Natural killer cell (primary cell): Measurements from ENCODE around the gene ADAM23. TPM values are rescaled to one million over a fixed set of nuclear protein-coding genes. Genes with fewer than 3 reads are reported as not detected.

Experiments used
- ATAC-seq, 3 donors: fragments of 150-1000 bp in 2 of 3; fragments of 200-7000 bp in 1 of 3; cut with Tn5 transposase; 1 replicate in 1 of 3; 2 replicates in 2 of 3; pipeline ENCODE4 v1.10.0; 2021; ENCODE audit warnings: mild to moderate bottlenecking in 2 of 3, moderate library complexity in 2 of 3
- DNase-seq, 2 donors: peaks; one replicate each; pipeline versions ENCODE4 v3.0.0 to v3.0.0-alpha.2; 2013 to 2021; ENCODE audit warnings: mixed read lengths in 1 of 2
- H3K27ac ChIP-seq: one replicate; pipeline ENCODE4 v1.5.1; 2013; ENCODE audit warnings: mild to moderate bottlenecking, low read length
- H3K27me3 ChIP-seq: one replicate; pipeline ENCODE4 v1.6.1; 2013; ENCODE audit warnings: low read length; ENCODE audit not compliant: control insufficient read depth, insufficient read depth
- H3K36me3 ChIP-seq: one replicate; pipeline ENCODE4 v1.6.1; 2013; ENCODE audit warnings: low read length; ENCODE audit not compliant: control insufficient read depth, insufficient read depth
- H3K4me1 ChIP-seq: one replicate; pipeline ENCODE4 v1.6.1; 2013; ENCODE audit warnings: low read length; ENCODE audit not compliant: control insufficient read depth, insufficient read depth
- H3K4me3 ChIP-seq: one replicate; pipeline ENCODE4 v1.5.1; 2013; ENCODE audit warnings: low read length
- H3K9me3 ChIP-seq: one replicate; pipeline ENCODE4 v1.6.1; 2013; ENCODE audit warnings: low read length; ENCODE audit not compliant: control insufficient read depth, insufficient read depth
- H3K27ac Mint-ChIP-seq, 2 donors: one replicate each; pipeline ENCODE4 v1.8.0; 2022; ENCODE audit warnings: mild to moderate bottlenecking in 2 of 2, mixed read lengths in 2 of 2, moderate library complexity in 1 of 2
- H3K27me3 Mint-ChIP-seq, 2 donors: one replicate each; pipeline ENCODE4 v1.8.0; 2022; ENCODE audit warnings: low read depth in 2 of 2, mixed read lengths in 2 of 2
- H3K36me3 Mint-ChIP-seq: one replicate; pipeline ENCODE4 v1.8.0; 2022; ENCODE audit warnings: mixed read lengths
- H3K4me1 Mint-ChIP-seq, 2 donors: one replicate each; pipeline ENCODE4 v1.8.0; 2022; ENCODE audit warnings: mixed read lengths in 2 of 2
- H3K4me3 Mint-ChIP-seq: one replicate; pipeline ENCODE4 v1.8.0; 2022; ENCODE audit warnings: mild to moderate bottlenecking, moderate library complexity, mixed read lengths
- H3K9me3 Mint-ChIP-seq, 2 donors: one replicate each; pipeline ENCODE4 v1.8.0; 2022; ENCODE audit warnings: mixed read lengths in 2 of 2
- WGBS: methylation state at CpG from one replicate; pipeline ENCODE4 v1.1.7; 2013; ENCODE audit warnings: missing lambda C conversion rate; ENCODE audit not compliant: insufficient coverage; 5-methylcytosine and 5-hydroxymethylcytosine counted together
- intact Hi-C: fragments of 100-400 bp; cut with micrococcal nuclease; formaldehyde crosslinking; loops from one replicate; pipeline ENCODE4 v1.14.2; 2022
- total RNA-seq, 4 donors: library from RNA; stranded (reverse); fragments of 120-200 nt in 1 of 4; gene quantifications; one replicate each; pipeline versions ENCODE4 v1.2.3 to v1.2.4, GENCODE V29; 2013 to 2022
- TF ChIP-seq, protein P1 (sequence below): fragments of 200-600 bp; IDR thresholded peaks from one replicate; pipeline ENCODE4 v1.8.0; 2022; ENCODE audit warnings: antibody characterized with exemption

ADAM23 gene
- total RNA-seq, 3 donors from 2014 or later (not counting 1 experiment from before 2014, with no cell fraction given) = 1.6 TPM; not detected in 2

DNA sequence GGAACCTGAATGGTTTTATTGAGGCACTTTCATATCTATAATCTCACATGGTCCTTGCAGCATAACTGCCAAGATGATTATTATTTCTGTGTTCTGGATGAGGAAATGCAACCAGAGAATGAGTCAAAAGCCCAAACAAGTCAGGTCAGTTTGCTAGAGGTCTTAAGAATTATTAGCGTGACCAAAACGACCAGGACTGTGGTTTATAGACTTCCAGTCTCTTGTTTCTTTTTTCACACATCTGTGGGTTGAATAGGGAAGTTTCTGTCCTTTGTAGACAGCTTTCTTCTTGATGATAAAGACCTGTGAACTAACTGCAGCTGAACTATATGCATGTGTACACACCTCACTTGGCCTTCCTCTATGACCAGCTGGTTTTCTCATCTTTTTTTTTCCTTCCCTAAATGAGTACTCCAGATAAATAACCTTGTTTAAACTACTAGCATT, 13.9 kb downstream of the ADAM23 start:
- Mint-ChIP-seq H3K27ac (no peak overlapping the region), H3K27me3 (peaks cover 0 to 4% of the 10 kb centered on the region in 2 donors), H3K36me3 (no peaks in the 10 kb centered on the region), H3K4me1 (no peaks in the 10 kb centered on the region), H3K9me3 (peaks cover 3 to 7% of the 10 kb centered on the region in 2 donors), H3K4me3 (no peak overlapping the region)
- Histone ChIP-seq H3K36me3 (no peaks in the 10 kb centered on the region), H3K4me3 (no peak overlapping the region), H3K4me1 (no peaks in the 10 kb centered on the region), H3K9me3 (no peaks in the 10 kb centered on the region), H3K27ac (no peak overlapping the region), H3K27me3 (no peaks in the 10 kb centered on the region)
- ATAC-seq (no peak), DNase-seq (no peak)
- intact Hi-C loops = no loop called here
- 0% methylated on average over 2 of the region's 2 CpGs for WGBS
- TF ChIP-seq, protein P1, sequence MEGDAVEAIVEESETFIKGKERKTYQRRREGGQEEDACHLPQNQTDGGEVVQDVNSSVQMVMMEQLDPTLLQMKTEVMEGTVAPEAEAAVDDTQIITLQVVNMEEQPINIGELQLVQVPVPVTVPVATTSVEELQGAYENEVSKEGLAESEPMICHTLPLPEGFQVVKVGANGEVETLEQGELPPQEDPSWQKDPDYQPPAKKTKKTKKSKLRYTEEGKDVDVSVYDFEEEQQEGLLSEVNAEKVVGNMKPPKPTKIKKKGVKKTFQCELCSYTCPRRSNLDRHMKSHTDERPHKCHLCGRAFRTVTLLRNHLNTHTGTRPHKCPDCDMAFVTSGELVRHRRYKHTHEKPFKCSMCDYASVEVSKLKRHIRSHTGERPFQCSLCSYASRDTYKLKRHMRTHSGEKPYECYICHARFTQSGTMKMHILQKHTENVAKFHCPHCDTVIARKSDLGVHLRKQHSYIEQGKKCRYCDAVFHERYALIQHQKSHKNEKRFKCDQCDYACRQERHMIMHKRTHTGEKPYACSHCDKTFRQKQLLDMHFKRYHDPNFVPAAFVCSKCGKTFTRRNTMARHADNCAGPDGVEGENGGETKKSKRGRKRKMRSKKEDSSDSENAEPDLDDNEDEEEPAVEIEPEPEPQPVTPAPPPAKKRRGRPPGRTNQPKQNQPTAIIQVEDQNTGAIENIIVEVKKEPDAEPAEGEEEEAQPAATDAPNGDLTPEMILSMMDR = no peak

DNA sequence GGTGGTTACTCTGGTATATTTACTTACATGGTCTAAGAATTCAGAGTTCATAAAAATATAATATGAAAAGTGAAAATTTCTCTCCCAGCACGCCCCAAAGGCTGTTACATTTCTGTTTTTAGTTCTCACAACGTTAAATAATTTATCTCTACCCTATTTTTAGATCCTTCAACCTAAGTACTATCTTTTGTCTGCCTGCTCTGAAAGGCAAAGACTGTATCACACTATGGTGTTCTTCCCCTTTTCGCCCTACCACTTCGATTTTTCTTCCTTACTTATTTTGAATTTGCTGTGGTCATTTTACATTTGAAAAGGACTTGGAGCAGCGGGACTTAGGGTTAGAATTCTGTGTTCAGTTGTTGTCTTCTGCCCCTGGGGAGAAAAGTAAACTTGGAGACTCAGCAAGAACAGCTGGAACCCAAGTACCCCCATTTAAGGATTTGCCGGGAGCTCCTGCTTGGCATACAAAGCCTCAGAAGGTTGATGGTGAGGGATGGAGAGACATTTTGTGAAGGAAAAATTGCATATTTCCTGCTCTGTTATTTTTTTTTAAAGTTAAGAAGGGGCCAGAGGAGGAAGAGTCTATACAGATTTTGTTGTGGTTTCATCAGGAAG, 19.0 kb downstream of the ADAM23 start:
- intact Hi-C loops = no loop called here
- Histone ChIP-seq H3K9me3 (peaks cover 2% of the 10 kb centered on the region), H3K4me1 (no peaks in the 10 kb centered on the region), H3K27me3 (no peaks in the 10 kb centered on the region), H3K36me3 (no peaks in the 10 kb centered on the region), H3K4me3 (no peak overlapping the region), H3K27ac (no peak overlapping the region)
- TF ChIP-seq, protein P1 = no peak
- Mint-ChIP-seq H3K9me3 (peaks cover 3 to 5% of the 10 kb centered on the region in 2 donors), H3K36me3 (no peaks in the 10 kb centered on the region), H3K4me3 (no peak overlapping the region), H3K4me1 (no peaks in the 10 kb centered on the region), H3K27ac (no peak overlapping the region), H3K27me3 (no peaks in the 10 kb centered on the region)
- WGBS = 52% methylated on average over 6 of the region's 6 CpGs
- ATAC-seq (no peak), DNase-seq (no peak)

DNA sequence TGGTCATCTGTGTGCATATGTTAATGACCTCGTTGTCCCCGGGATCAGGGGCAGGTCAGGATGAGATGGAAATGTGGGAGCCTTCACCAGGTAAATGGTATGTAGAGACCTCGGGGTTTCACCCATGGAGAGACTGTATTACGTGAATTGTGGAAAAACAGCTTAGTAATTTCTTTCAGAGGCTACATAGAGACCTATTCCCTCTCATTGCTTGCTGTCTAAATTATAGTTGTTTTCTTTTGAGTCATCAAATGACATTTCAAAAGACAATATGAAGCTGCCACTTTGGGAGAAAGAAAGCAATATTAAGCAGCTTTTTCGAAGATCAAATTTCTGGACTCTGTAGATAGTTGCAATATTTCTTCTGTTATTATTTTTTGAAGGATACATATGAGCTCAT, 20.4 kb downstream of the ADAM23 start:
- Histone ChIP-seq H3K9me3 (peaks cover 8% of the 10 kb centered on the region), H3K4me1 (no peaks in the 10 kb centered on the region), H3K36me3 (no peaks in the 10 kb centered on the region), H3K27ac (no peak overlapping the region), H3K4me3 (no peak overlapping the region), H3K27me3 (no peaks in the 10 kb centered on the region)
- no peak for ATAC-seq
- Mint-ChIP-seq H3K9me3 (peaks cover 3 to 11% of the 10 kb centered on the region in 2 donors), H3K27me3 (no peaks in the 10 kb centered on the region), H3K4me1 (no peaks in the 10 kb centered on the region), H3K27ac (no peak overlapping the region), H3K36me3 (no peaks in the 10 kb centered on the region), H3K4me3 (no peak overlapping the region)
- TF ChIP-seq, protein P1 = no peak
- WGBS = 82% methylated on average over 5 of the region's 5 CpGs
- no peak for DNase-seq
- intact Hi-C loops = no loop called here

DNA sequence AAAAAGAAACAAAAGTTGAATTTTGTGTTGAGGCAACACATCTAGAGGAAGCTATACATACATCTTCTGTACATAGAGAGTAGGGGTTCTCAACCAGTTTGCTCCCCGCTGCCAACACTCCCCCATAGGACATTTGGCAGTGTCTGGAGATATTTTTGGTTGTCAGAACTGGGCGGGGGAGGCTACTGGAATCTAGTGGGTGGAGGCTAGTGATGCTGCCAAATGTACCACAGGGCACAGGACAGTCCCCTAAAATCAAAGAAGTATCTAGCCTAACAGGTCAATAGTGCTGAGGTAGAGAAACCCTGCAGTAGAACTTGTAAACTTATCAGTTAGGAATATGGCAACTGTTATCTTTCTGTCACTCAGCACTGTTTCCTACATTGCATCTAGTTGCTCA, 21.3 kb downstream of the ADAM23 start:
- no peak for DNase-seq
- Histone ChIP-seq H3K4me3 (no peak overlapping the region), H3K9me3 (peaks cover 8% of the 10 kb centered on the region), H3K36me3 (no peaks in the 10 kb centered on the region), H3K27me3 (no peaks in the 10 kb centered on the region), H3K4me1 (no peaks in the 10 kb centered on the region), H3K27ac (no peak overlapping the region)
- Mint-ChIP-seq H3K9me3 (peaks cover 3 to 11% of the 10 kb centered on the region in 2 donors), H3K4me1 (no peaks in the 10 kb centered on the region), H3K27ac (no peak overlapping the region), H3K27me3 (no peaks in the 10 kb centered on the region), H3K36me3 (no peaks in the 10 kb centered on the region), H3K4me3 (no peak overlapping the region)
- no peak for ATAC-seq
- intact Hi-C loops = no loop called here
- WGBS = 73% methylated on average over 1 of the region's 2 CpGs
- TF ChIP-seq, protein P1 = no peak
